DND-41 (cell line): ENCODE measurements around the gene IL3.

Experiments used
- CTCF ChIP-seq: IDR thresholded peaks from 2 replicates; pipeline ENCODE4 v1.5.1; 2012; ENCODE audit warnings: borderline replicate concordance, low read length, moderate library complexity, mild to moderate bottlenecking; ENCODE audit not compliant: poor library complexity, severe bottlenecking; ENCODE audit errors: extremely low read depth
- EZH2 ChIP-seq: IDR thresholded peaks from 3 replicates; pipeline ENCODE4 v1.6.1; 2012; ENCODE audit warnings: borderline replicate concordance, low read depth, mild to moderate bottlenecking, moderate library complexity, low read length, inconsistent platforms; ENCODE audit not compliant: severe bottlenecking

- TF ChIP-seq CTCF = no peak
- TF ChIP-seq EZH2 = no peak
Measured at GRCh38 chr5:132050661-132051552, 9.5 kb upstream of the IL3 start.
